HG03575 (cell line): ENCODE measurements around the gene CTNND2.
"Not testable (repeated sequence)": the region's sequence is repeated elsewhere in the genome, so short reads cannot be mapped to it uniquely, and the experiment has no call there.

Experiments
- ATAC-seq: cut with Tn5 transposase; IDR thresholded peaks from one replicate; pipeline ENCODE4 v1.9.1; 2021; ENCODE audit not compliant: unreplicated experiment, insufficient number of reproducible peaks, low FRiP score; ENCODE audit errors: extremely low read depth

Gene CTNND2

DNA sequence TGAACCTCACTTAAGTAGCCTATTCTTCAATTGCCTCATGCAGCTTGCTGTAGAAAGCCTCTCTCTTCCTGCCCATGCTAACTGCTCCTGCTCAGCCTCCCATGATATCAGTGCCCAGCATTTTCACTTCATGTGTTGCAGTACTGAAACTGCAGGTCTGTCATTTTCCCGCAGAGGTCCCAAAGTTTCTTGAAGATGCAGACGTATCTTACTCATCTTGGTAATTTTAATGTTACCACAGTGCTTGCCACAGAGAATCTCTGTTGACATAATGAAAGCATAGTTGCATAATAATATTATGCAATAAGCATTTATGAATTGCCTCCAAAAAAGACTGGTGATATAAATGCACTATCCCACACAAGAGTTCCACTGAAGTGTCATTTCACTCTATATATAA, 582.1 kb downstream of the CTNND2 start:
- no peak for ATAC-seq

DNA sequence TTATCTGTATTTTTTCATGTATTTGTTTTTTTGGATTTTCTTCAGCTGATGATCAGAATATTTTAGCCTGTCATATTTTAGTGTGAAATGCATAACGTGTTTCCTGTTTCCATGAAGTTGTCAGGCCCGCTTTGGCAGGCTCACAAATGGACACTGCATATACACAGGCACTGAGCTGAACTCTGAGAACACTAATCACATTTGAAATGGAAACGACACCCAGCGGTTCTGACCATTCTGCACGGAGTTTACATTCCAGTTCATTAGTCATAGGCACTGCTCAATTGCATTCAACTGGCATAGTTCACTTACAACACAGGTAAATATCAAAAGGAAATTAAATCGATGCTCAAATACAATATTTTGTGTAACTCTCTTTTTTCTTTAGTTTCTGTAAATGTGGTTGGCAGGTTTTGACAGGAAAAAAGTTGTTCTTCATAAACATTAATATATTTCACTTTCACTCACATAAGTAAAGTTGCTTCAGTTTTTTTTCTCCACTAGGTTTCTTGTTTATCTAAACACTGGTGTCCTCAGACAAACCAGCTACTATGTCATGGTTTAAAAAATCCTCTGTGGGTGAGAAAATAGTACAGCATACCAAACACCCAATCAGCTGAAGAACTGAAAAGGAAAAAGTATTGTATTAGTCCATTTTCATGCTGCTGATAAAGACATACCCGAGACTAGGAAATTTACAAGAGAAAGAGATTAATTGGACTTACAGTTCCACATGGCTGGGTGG, 584.2 kb downstream of the CTNND2 start:
- no peak for ATAC-seq

DNA sequence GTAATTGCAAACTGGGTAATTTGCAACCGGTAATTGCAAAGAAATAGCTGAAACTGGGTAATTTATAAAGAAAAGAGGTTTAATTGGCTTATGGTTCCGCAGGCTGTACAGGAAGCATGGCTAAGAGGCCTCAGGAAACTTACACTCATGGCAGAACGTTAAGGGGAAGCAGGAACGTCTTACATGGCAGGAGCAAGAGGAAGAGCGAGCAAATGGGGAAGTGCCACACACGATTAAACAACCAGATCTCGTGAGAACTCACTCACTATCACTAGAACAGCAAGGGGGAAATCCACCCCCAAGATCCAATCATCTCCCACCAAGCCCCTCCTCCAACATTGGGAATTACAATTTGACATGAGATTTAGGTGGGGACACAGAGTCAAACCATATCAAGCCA, 590.6 kb downstream of the CTNND2 start:
- ATAC-seq: not testable (repeated sequence)

DNA sequence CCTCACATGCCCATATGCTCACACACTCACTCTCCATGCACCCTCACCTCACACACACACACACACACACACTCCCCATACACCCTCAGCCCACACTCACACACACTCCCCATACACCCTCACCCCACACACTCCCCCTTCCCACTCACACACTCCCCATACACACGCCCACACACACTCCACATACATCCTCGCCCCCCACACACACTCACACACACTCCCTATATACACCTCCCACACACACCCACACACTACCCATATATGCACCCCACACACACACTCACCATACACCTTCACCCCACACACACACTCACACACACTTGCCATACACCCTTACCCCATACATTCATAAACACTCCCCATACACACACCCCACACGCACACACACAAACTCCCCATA, 592.5 kb downstream of the CTNND2 start:
- ATAC-seq: no peak

DNA sequence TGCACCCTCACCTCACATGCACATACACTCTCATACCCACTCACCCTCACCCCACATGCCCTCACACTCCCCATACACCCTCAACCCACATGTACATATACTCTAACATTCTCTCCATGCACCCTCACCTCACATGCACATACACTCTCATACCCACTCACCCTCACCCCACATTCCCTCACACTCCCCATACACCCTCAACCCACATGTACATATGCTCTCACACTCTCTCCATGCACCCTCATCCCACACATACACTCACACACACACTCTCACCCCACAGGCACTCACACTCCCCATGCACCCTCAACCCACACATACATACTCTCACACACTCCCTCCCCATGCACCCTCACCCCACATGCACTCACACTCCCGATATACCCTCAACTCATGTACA, 593.0 kb downstream of the CTNND2 start:
- ATAC-seq: no peak

DNA sequence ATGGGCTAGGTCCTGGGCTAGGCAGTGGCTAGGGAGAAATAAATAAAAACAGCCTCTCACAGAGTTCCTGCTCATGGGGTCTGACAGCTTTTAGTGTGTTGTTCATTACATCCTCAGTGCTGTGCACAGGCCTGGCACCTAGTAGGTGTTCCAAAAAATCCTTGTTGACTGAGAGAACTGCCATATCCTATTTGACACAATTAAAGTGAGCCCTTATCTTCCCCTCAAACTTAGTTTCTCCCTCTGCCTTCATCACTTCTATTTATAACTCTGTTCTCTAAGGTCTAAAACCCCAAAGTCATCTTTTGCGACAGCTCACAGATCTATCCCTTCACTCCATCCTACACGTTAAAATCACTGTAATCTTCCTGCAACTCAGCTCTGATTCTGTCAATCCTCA, 594.1 kb downstream of the CTNND2 start:
- ATAC-seq: no peak

DNA sequence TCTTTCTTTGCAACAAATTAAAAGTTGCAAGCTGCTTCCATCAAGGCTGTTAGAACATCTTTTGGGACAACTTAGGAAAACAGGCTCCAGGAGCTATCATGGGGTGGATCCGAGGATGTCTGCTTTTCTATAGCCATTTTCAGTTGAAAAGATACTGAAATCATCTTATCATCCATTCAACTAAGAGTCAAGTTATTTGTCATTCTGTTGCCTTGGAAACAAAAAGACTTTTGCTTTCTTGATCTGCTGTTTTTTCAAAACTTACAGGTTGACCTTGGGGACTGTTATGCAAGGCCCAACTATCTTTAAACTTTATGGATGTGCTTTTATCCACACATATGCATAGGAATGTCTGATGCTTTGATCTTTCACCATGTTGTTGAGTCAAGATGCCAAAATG, 597.9 kb downstream of the CTNND2 start:
- no peak for ATAC-seq

DNA sequence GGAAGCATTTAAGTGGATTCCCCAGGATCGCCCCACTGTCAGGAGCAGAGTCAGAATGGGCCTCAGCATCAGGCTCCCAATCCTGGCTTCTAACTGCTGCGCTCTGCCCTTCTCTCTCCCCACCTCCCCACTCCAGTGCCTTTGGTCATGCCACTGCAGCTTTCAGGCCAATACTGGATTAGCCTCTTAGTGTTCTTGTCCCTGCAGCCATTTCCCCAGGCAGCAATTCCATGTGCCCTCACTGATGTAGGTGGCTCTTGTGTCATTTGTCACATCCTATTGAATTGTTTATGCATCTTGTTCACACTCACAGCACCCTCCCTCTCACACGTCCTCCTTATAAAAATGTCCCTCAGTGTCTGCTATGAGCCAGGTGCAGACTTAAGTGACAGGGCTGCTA, 599.0 kb downstream of the CTNND2 start:
- ATAC-seq: no peak

DNA sequence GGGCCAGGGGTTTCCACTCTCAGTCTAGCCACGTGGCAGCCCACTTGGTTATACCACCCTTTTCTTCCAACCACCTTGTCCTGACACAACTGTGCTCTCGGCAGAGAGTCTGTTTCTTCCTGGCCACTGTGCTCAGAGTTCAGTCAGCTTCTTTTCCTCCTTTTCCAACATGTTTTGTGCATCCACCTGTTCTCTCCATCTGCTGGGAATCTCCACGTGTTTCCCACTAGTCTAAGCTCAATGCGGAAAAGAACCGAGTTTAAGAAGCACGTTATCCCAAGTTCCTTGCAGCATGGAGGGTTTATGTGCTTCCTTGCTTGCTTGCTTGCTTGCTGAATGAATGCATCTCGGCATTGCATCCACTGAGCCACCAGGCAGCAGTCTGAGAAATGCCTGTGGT, 599.6 kb downstream of the CTNND2 start:
- ATAC-seq: no peak

DNA sequence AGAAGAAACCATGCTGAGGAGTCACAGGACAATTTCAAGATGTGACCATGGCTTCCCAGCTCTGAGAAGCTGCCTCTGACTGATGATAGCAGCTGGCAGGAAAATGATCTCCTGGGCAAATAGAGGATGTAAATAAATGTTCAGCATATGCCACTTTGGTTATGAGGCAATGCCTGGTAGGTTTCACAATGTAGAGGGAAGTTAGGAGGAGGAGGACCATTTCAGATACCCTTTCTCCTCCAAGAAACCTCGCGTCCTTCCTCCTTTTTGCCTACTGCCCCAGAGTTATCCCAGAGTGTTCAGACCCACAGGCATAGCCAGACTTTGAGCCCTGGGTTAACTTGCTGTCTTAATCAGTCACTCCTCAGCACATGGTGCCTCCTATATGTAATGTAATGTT, 601.6 kb downstream of the CTNND2 start:
- ATAC-seq: no peak

DNA sequence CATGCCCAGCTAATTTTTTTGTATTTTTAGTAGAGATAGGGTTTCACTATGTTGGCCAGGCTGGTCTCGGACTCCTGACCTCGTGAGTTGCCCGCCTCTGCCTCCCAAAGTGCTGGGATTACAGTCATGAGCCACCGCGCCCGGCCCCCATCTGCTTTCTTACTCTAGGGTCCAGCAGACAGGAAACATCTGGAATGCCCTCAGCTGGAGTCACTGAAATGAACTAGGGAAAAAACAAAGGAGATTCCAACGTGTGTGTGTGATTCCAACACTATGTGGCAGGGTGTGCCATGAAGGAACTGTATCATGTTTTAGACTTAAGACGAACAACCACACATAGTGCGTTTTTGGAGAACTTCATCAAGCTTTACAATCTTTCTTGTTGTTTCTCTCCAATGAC, 603.1 kb downstream of the CTNND2 start:
- ATAC-seq: no peak

DNA sequence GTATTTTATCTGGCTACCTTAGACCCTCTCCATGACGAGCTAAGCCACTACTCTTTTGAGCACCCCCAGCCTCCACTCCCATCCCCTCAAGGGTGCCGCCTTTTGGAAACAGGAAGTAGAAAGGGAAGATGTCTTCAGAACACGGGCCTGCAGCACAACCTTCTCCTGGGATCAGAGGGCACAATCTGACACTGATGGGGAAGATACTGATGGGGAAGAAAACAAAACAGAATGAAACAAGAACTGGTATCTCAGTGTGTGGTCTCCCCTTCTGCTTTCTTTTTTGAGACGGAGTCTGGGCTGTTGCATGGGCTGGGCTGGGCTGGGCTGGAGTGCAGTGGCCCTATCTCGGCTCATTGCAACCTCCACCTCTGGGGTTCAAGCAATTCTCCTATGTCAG, 603.5 kb downstream of the CTNND2 start:
- ATAC-seq: no peak

DNA sequence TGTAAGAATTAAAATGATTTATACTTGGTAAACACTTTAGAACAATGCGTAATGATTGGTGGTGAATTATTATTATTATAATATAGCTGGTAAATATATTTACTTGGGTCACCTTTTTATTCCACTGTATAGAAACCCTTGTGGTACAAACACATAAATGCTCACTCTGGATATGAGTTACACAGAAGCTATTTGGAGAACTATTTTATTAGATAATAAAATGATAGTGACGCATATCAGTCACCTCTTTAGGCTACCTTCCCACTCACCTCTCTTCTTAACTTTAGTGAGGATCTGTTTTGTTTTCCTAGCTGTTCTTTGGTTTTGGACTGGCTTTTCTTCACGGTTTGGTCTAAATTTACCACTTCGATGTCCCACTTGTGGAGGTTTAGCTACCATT, 605.4 kb downstream of the CTNND2 start:
- ATAC-seq: no peak

DNA sequence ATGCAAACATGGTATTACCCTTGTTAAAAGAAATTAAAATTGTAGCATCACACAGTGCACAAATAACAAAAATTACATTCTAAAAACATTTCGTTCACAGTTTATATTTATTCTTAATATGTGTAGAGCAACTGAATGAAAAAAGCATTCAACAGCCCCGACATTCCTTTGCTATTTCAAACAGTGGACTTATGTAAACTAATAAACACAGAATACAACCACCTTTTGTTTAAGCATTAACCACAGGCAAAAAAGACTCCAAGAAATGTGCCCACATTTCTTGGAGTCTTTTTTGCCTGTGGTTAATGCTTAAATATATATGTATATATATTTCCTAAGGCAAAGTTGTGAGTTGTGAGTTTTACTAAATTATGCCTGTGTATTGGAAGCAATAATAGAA, 610.7 kb downstream of the CTNND2 start:
- ATAC-seq: no peak

DNA sequence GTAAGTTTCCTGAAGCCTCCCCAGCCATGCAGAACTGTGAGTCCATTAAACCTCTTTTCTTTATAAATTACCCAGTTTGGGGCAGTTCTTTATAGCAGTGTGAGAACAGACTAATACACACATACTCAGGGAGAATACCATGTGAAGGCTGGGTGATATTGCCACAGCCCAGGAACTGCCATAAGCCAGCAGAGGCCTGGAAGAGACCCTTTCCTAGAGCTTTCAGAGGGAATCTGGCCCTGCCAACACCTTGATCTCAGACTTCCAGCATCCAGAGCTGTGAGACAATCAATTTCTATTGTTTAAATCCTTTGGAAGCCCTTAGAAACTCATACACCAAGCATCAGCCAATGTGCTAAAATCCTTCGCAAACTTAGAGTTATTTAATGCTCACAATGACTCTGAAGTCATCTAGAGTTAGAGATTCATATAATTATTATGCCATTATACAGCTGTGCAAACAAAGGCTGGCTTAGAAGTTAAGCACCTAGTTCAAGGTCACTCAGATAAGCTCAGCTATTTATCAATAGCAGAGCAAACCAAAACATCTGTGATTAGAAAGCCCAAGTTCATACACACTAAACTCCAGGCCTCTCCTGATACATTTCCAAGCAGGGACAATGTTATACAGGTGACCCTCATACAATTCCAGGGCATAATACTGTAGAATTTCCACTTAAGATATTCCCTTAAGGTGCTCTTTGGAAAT, 611.4 kb downstream of the CTNND2 start:
- ATAC-seq: no peak

DNA sequence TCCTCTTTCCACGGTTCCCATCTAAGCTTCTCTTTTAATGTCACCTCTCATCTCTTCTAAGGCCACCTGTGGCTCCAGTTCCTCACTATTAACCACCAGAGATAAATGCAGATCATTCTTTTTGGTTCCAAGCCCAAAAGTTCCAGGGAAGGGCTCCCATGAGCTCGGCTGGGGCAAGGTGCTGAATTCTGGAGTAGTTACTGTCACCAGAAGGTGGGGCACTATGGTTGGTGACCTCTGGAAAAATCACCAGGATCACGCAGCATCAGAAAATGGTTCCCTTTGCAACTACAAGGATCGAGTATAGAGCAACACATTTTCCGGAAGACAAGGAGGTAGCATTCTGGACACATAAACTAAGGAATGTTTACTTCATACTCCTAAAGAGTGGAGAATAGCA, 614.5 kb downstream of the CTNND2 start:
- no peak for ATAC-seq

DNA sequence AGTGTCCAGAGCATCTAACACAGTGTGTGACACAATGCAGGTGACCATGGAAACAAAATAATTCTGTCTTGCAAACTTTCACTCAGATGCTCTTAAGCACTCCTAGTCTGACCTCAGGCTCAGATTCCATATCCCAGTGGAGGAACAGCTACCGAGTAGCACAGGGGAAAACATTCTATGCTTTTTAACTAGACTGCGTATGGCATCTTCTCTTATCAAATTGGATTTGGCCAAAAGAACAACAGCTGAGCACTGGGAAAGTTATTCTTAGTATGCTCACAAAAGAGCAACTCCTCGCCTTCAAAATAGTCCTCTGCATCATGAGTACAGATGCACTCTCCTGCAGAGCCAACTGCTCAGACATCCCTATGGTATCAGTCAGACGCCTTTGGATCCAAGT, 615.0 kb downstream of the CTNND2 start:
- ATAC-seq: no peak

DNA sequence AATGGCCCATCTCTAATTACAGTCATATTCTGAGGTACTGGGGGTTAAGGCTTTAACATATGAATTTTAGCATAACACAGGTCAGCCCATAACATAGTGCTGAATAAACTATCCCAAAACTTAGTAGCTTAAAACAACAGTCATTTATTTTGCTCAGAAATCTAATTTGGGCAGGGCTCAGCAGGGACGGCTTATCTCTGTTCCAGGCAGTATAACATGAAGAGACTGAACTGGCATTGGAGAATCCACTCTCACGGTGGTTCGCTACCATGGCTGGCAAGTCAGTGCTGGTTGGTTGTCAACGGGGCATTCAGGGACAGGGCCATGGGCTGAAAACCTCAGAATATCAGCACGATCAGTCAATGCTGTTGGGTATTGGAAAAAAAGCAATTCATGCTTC, 622.4 kb downstream of the CTNND2 start:
- no peak for ATAC-seq

DNA sequence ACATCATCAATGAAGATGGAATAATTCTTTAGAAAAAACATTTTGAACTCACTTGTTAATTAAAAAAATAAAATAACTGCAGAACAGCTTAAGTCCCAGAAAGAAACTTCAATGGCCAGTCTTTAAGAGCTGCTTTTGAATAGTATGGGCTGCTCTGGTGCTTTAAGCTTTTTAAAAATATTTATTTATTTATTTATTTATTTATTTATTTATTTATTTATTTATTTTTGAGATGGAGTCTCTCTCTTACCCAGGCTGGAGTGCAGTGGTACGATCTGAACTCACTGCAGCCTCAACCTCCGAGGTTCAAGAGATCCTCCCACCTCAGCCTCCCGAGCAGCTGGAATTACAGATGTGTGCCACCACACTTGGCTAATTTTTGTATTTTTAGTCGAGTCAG, 626.9 kb downstream of the CTNND2 start:
- ATAC-seq: no peak

DNA sequence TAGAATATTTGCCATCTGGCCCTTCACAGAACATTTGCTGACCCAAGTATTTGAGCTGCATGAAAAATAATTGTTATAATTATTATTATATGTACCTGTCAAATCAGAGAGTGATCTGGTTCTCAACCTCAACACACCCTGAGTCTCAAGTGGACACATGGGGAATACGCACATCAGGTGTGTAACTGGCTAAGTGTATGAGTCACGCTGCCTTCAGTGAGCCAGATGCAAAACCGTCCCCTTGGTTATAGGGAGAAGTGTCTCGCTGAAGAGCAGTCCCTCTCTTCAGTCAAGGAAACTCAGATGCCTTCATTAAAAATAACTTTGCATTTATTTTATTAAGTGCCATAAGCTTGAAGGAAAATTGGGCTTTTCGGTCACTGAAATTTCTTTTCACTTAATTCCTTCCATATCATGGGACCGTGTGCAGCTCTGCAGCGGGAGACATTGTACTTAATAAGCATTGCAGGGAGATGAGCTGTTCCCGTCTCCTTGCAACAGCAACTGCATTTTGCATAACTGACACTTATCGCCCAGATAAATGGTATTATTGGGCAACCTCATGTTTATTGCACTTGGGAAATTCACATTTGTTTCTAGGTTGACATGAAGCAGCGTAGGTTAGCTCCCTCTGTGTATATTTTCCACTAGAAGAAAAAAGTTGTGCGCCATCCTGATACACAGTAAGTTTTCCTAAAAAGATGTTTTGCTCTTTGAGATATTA, 630.9 kb downstream of the CTNND2 start:
- ATAC-seq: no peak
